GM18526 (cell line): ENCODE measurements around the gene FCN3.
A peak's percentile ranks its signal among the peaks of the same experiment; 100 is the strongest.

Experiments used
- POLR2A ChIP-seq: IDR thresholded peaks from 3 replicates; pipeline ENCODE4 v1.6.1; 2011; ENCODE audit not compliant: insufficient read length; ENCODE audit errors: extremely low read depth

The FCN3 gene

DNA sequence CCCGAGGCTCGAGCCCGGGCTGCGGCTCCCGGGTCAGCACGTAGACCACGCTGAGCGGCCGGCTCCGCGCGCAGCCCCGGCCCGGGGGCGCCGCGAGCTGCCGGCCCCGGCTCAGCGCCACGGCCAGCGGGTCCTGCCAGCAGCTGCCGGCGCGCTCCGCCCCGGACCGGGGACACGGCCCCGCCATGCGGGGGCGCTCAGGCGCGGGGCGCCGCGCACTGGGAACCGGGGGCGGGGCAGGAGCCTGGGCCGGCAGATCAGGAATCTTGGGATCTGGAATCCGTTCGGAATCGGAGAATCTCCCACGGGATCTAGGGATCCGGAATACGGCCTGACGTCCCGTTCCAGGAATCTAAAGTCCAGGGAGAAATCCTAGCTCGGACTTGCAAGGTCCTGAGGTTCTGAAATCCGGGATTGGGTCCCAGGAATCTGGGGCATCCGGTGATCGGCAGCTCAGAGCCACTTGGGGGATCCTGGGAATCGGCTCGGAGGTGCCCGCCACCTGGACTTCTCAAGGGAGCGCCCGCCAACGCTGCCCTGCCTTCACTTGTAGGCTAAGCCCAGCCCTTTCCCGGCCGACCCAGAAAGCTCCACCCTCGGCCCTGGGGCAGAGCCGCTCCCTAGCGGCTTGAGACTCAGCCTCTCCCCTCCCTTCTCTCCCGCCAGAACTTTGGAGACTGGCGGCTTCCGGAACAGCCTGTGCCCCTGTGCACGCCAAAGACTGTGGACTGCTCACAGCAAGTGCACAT lies 8.0 kb downstream of the FCN3 start, which contains the start of gene MAP3K6:
TSS of gene MAP3K6 (minus strand) at position 551 of the 749 bp plus-strand sequence. CDS start at position 187, 364 bp downstream.
- TF ChIP-seq POLR2A = no peak

DNA sequence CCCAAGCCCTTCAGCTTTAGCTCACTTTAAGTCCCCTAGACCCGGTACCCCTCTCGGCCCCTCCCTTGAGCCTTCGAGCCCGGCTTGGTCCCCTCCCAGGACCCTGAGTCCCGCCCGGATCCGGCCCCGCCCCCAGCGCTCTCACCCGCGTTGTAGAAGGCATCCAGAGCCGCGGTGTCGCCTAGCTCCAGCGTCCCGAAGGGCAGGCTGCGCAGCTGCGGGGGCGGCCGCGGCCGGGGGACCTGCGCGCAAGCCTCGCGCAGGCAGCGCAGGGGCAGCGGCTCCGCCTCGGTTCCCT lies 8.6 kb downstream of the FCN3 start:
- TF ChIP-seq POLR2A = no peak

DNA sequence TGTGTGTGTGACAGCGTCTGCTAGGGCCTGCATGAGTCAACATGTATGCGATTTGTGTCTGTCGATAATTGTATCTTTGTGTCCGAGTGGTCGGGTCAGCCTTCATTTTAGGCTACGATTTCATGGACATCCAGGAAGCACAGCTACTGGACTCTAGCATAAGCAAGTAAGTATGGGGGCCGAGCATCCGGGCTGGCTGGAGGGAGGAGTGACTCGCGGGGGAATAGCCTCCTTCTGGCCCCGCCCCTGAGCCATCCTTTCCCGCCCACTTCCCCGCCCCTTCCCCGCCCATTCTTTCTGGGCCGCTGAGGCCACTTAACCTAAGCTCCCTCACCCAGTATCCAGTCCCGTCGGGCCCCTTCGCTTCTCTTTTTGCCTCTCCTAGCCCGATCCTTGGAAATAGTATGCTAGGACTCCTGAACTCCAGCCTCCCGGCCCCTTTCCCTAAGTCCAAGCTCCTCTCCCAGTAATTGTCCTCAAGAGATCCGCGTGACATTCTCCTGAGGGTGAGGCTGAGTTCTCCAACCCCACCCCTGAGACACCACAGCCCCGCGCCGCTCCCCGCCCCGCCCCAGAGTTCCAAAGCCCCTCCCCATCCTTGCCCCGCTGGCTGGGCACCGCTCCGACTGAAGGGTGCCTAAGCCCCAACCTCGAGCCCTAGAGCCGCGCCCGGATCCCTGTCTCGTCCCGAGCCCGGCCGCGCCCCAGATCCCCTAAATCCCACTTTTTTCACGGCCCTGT lies 9.1 kb downstream of the FCN3 start:
- TF ChIP-seq POLR2A = peak; percentile 29

DNA sequence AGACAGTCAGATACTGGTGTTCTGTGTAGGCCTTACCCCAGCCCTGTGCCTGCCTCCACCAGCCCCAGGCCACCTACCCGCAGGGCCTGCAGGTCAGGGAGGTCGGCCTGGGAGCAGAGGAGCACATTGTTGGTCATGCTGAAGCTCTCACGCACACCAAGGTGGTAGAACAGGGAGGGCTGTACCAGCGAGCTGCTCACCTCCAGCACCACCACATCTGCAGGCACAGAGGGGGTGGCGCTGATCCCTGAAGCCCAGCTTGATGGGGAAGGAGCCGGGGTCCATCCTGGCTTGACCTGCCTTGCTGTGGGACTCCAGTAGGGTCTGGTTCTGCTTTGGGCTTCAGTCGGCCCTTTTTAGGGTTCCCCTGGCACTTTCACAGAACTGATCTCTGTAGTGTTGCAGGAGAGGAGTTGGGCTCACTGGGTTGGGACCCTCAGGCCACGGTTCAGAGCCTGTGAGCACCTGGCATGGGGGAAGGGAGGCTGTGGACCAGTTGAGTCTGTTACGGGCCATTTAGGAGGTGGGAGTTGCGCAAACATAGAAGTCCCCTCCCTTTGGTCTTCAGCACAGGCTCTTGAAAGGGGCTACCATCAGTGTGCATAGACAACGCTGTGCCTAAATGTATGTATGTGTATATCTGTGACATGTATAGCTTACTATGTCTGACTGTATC lies 9.8 kb downstream of the FCN3 start:
- no peak for TF ChIP-seq POLR2A

DNA sequence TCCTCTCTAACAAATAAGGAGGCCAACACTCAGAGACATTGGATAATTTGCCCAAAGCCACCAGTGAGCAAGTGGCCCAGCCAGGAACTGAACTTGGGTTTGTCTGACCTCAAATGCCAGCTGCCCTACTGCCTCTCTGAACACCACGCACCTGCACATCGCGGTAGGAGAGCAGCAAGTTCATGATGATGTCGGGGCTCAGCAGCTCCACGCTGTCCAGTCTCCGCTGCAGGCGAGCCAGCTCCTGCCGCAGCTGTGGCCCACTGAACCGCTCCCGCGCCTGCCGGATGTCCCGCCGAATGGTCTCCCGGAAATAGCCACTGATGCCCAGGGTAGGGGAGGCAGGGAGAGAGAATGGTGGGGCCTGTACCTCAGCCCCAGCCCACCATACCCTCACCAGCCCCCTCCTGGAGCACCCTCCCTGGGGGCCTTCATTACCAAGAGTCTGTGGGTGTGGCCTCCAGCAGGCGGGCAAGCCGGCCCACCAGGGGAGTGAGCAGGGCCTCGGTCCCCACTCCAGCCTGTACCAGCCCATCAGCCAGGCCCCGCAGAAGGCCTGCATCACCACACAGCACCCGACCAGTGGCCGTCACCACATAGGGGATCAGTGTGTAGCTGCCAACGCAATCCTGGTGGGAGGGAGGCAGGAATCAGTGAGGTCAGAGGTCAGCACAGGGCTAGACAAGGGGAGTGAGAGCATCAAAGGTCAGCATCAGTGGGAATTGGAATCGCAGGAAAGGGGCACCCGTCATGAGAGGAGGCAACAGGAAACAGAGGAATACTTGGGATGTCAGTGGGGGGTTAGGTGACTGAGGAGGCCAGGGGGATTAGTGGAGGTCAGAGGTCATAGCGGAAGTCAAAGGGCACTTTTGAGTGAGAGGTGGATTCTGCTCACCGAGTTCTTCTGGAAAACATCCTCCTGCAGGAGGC lies 10.6 kb downstream of the FCN3 start:
- TF ChIP-seq POLR2A = no peak

DNA sequence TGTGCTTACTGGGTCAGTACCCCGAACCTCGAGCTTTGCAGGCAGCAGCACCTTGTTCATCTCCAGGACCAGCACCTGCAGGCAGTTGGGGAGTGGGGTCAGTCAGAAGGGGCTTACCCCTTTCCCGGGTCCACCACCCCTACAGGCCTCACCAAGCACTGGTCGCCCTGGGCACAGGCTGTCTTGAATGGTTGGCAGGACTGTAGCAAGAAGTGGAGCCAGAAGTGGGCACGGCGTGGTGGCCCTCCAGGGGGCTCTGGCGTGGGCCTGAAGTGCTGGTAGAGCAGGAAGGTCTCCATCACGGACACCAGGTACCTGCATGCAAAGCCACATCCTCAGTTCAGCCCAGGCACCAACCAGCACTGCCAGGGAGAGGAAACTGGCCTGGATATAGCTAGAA lies 13.1 kb downstream of the FCN3 start:
- no peak for TF ChIP-seq POLR2A

DNA sequence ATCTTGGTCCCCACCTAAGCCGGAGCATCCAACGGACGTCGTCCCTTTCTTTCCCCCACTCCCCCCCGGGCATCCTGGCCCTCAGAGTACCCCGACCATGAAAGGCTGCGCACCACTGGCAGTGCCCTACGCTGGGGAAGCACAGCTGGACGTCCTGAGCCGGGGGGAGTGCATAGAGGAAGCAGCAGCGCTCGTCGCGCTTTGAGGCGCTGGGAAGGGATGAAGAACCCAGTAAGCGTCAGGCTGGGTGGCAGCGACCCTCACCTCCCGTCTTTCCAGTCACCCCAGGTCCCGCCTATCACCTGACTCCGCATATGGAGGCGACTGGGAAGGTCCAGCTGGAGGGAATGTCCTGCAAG lies 13.6 kb downstream of the FCN3 start:
- no peak for TF ChIP-seq POLR2A

DNA sequence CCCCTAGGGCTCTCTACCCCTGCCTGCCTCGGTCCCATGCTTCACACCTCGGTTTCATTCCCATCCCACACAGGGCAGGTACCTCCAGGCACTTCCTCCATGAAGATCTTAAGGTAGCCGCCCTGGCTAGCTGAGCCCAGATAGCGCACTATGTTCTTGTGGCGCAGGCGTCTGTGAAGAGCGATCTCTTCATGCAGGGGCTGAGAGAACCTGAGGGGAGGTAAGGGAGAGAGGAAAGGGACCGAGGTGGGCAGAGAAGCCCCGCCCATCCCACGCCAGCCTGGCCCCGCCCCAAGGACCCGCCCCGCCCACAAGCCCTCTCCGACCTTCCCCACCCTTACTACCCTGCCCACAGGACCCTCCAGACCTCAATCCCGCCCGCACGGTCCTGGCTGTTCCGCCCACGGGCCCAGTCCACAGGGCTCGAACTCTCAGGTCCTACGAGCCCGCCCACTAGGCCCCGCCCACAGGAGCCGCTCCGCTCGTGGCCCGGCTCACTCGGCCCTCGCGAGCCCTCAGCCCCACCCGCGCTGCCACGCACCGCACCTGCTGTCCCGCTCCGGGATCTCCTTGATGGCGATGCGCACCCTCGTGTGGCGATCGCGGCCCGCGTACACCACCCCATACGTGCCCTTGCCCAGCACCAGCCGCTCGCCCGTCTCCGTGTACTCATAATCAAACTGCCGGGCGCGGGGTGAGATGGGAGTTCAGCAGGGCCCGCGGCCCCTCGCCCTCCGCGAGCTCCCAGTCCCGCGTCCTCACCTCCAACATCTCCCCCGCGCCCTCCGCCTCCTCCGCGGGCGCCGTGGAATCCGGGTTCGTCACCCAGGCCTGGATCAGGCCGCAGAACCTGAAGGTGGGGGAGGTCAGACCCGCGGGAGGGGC lies 14.2 kb downstream of the FCN3 start:
- TF ChIP-seq POLR2A = no peak

DNA sequence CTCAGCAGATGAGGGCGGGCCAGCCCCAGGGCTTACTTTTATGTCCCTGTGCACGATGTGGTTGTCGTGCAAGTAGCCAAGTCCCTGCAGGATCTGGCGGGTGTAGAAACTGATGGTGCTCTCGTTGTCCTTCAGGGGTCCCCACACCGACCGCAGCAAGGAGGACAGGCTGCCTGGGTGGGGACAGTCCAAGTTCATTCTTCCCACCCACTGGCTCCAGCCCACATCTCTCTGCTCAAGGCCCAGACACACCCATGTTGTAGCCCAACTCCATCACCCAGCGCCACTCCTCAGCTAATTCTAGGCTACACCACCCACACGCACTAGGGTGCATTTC lies 14.8 kb downstream of the FCN3 start:
- no peak for TF ChIP-seq POLR2A

DNA sequence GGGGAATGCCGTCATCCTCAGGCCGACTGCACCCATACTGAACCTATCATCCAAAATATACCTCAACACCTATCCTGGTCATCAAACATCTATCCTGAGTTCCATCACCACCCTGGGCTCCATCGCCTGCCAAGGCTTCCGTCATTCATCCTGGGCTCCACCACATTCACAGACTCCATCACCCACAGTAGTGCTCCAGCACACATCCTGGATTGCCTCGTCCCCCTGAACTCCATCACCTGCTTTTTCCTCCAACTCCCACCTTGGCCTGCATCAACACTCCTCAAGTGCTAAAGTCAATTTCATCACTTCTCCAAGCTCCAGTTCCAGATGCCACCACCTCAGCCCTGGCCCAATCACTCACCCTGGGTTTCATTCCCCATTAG lies 15.7 kb downstream of the FCN3 start:
- TF ChIP-seq POLR2A = no peak

DNA sequence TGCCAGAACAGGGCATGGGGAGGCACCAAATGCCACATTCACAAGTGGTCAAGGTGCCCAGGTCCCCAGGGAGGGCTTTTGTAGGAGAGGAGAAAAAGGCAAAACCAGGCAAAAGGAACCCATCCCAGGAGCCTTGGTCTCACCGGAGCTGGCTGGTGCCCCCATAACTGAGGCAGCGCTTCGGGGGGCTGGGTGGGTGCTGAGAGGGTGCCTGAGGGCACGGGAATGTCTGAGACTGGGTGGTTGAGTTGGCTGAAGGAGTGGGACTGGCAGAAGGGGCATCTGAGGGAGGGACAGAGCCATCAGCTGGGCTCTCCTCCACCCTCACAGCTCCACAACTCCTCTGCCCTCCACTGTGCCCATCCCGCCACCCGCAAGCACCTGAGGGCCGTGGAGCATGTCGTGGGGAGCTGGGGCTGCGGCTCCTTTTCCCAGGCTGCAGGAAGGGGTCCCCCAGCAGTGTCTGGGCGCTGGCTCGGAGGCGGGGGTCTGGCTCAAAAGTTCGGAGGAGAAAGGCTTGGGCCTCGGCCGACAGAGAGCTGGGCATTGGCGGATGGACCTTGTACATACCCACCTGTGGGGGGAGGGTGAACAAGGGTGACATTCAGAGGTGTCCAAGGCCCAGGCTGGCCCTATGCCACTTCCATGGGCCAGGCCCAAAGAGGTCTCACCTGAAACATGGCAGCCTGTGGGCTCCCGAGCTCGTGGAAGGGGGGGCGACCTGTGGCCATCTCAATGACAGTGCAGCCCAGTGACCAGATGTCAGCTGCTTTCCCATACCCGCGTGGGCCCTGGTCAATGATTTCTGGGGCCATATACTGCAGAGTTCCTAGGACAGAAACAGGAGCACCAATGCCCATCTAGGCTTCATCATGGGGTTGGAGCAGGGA lies 16.3 kb downstream of the FCN3 start:
- no peak for TF ChIP-seq POLR2A

DNA sequence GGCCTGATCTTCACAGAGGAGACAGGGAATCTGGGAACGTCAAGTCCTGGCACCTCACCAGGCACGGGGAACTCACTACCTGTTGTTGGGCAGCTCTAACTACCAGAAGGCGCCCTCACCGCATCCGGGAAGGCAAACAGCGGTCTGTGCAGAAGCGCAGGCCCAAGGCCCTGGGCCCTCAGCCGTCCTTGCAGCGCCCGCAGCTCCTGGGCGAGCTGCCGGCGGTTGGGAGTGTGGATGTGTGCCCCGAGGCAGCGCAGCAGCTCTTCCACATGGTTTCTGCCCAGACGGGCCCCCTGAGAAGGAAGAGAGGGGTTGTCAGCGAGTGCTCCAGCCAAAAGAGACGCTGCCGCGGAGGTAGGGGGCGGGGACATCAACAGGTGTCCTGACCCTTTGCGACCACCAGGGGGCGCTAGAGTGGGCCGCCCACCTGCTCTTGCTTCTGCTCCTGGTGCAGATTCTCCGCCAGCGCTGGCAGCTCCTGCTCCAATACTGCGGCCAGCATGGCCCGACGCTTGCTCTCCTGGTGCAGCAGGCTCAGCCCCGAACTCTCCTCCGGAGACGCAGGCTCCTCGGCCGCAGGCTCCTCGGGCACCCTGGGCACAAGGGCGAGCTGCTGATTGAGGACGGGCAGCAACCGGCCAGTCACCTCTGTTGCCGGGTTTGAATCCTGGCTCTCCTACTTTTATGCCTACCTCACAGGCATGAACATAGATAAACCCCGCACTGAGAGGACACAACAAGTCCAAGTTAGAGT lies 17.2 kb downstream of the FCN3 start:
- TF ChIP-seq POLR2A = no peak

DNA sequence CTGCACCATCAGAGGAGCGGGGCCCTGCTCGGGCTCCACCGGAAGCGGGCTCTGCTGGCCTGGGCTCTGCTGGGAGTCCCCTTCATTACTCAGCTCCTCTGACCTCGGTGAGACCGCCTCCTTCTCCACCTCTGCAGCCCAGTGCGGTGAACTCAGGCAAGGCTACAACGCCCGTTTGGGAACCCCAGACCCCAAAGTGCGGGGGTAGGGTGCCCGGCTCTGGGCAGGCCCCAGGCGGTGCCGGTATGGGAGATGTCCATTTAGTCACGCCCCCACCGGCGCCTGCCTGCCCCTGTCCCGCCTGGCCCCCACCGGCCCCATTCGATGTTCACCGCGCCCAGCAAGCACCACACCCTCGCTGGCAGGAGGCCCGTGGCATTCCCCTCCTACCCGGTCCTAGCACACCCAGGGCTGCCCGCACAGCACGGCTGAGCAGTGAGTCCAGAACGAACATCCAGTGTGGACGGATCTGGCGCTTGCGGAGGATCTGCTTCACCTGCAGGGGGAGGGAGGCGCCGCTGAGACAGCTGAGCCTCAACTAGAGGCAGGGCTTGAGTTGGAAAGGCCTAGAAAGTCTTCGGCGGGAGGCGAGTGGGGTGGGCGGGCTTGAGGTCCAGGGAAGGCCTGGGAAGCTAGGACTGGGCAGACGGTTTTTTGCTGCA lies 17.9 kb downstream of the FCN3 start:
- TF ChIP-seq POLR2A = no peak

DNA sequence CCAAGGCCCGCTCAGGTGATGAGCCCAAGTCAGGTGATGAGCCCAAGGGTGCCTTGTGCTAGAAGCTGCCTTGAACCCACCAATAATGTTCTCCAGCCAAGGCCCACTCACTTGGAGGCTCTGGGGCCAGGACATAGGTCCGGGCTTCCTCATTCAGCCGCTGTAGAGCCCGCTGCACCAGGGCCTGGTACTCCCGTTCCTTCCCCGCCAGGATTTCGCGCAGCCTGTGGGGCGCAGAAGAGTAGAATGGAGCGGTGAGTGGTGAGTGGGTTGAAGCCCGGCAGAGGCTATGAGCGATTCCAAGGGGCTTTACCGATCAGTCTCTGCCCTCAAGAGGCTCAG lies 18.4 kb downstream of the FCN3 start:
- no peak for TF ChIP-seq POLR2A
